ENCODE results near the gene TRIM56. TPM values are rescaled to one million over a fixed set of nuclear protein-coding genes. Genes with fewer than 3 reads are reported as not detected.
"Not testable (repeated sequence)": the region's sequence is repeated elsewhere in the genome, so short reads cannot be mapped to it uniquely, and the experiment has no call there.

The TRIM56 gene
- total RNA-seq, 4 donors from 2014 or later, result 12.1 to 19.6 (median 13.6) TPM

GRCh38 chr7:101108961-101109360, 23.7 kb downstream of the TRIM56 start:
- Histone ChIP-seq H3K27me3 (no peaks in the 10 kb centered on the region), H3K9me3 (no peaks in the 10 kb centered on the region), H3K4me1 (peaks cover 17 to 56% (median 41%) of the 10 kb centered on the region in 3 donors), H3K36me3 (no peaks in the 10 kb centered on the region), H3K27ac (peak overlapping the region; percentile 59 to 77 (median 68)), H3K4me3 (no peak overlapping the region)
- DNase-seq, result no peak
- no peak for TF ChIP-seq CTCF (IDR thresholded peaks at IDR 0.05)
- no peak for TF ChIP-seq POLR2A (IDR thresholded peaks at IDR 0.05)
- intact Hi-C loops (cut with DNase I), result no loop called here
- 43 to 70% methylated on average over 2 to 5 of the region's 7 CpGs for WGBS, 2 donors

- H3K4me3 ChIP-seq, result no peak overlapping the region
- peak overlapping the region; percentile 59 to 77 (median 68) for H3K27ac ChIP-seq
- TF ChIP-seq POLR2A (IDR thresholded peaks at IDR 0.05) (no peak), CTCF (IDR thresholded peaks at IDR 0.05) (no peak)
- 62 to 73% methylated on average over 4 to 6 of the region's 6 CpGs for WGBS, 2 donors
- no peaks in the 10 kb centered on the region for H3K9me3 ChIP-seq
- intact Hi-C loops (cut with DNase I), result no loop called here
- no peak for DNase-seq
- no peaks in the 10 kb centered on the region for H3K36me3 ChIP-seq
- no peaks in the 10 kb centered on the region for H3K27me3 ChIP-seq
- peaks cover 17 to 52% (median 37%) of the 10 kb centered on the region in 3 donors for H3K4me1 ChIP-seq
Measured at GRCh38 chr7:101109368-101109767, 24.1 kb downstream of the TRIM56 start.

- Histone ChIP-seq H3K27ac (peak overlapping the region in 3 of 4 donors; percentile 70 to 81 (median 73)), H3K36me3 (no peaks in the 10 kb centered on the region), H3K4me1 (peaks cover 17 to 42% (median 27%) of the 10 kb centered on the region in 3 donors), H3K27me3 (no peaks in the 10 kb centered on the region), H3K4me3 (no peak overlapping the region), H3K9me3 (no peaks in the 10 kb centered on the region)
- 78 to 86% methylated on average over 3 to 5 of the region's 5 CpGs for WGBS, 2 donors
- DNase-seq, result no peak
- TF ChIP-seq POLR2A (IDR thresholded peaks at IDR 0.05) (no peak), CTCF (IDR thresholded peaks at IDR 0.05) (no peak)
- intact Hi-C loops (cut with DNase I), result no loop called here
Measured at GRCh38 chr7:101111261-101111660, 26.0 kb downstream of the TRIM56 start.

GRCh38 chr7:101112233-101112632, 27.0 kb downstream of the TRIM56 start:
- no peak for TF ChIP-seq CTCF (IDR thresholded peaks at IDR 0.05)
- no peak for TF ChIP-seq POLR2A (IDR thresholded peaks at IDR 0.05)
- Histone ChIP-seq H3K27me3 (no peaks in the 10 kb centered on the region), H3K27ac (peak overlapping the region in 3 of 4 donors; percentile 70 to 81 (median 73)), H3K9me3 (no peaks in the 10 kb centered on the region), H3K4me1 (peaks cover 17 to 42% (median 27%) of the 10 kb centered on the region in 3 donors), H3K4me3 (no peak overlapping the region), H3K36me3 (no peaks in the 10 kb centered on the region)
- intact Hi-C loops (cut with DNase I), result no loop called here
- DNase-seq, result no peak
- WGBS, 2 donors, result 81 to 84% methylated on average over 7 to 11 of the region's 11 CpGs

GRCh38 chr7:101113140-101113539, 27.9 kb downstream of the TRIM56 start:
- H3K4me3 ChIP-seq; DNase-seq; intact Hi-C loops (cut with DNase I); H3K36me3 ChIP-seq; H3K27me3 ChIP-seq; H3K9me3 ChIP-seq: not testable (repeated sequence)
- WGBS, 2 donors, result 88 to 94% methylated on average over 6 to 7 of the region's 7 CpGs
- Histone ChIP-seq H3K27ac (peak overlapping the region; percentile 11 to 81 (median 42)), H3K4me1 (peaks cover 17 to 41% (median 20%) of the 10 kb centered on the region in 3 donors)

- H3K9me3 ChIP-seq, result no peaks in the 10 kb centered on the region
- WGBS, 2 donors, result 76 to 81% methylated on average over 11 of the region's 11 CpGs
- no peaks in the 10 kb centered on the region for H3K36me3 ChIP-seq
- H3K27me3 ChIP-seq, result no peaks in the 10 kb centered on the region
- intact Hi-C loops (cut with DNase I), result no loop called here
- H3K4me1 ChIP-seq, result peaks cover 11 to 35% (median 13%) of the 10 kb centered on the region in 3 donors
- H3K4me3 ChIP-seq, result no peak overlapping the region
- TF ChIP-seq CTCF (IDR thresholded peaks at IDR 0.05), result no peak
- no peak for TF ChIP-seq POLR2A (IDR thresholded peaks at IDR 0.05)
- DNase-seq, result no peak
- no peak overlapping the region for H3K27ac ChIP-seq
Measured at GRCh38 chr7:101113836-101114235, 28.6 kb downstream of the TRIM56 start.
